SH-SY5Y (cell line): Measurements from ENCODE around the gene NHLRC2.

ENCODE experiments used
- GATA2 ChIP-seq: IDR thresholded peaks from 2 replicates; pipeline ENCODE4 v1.6.1; 2011; ENCODE audit warnings: mild to moderate bottlenecking, low read depth, low read length
- GATA3 ChIP-seq: IDR thresholded peaks from 2 replicates; pipeline ENCODE4 v1.6.1; 2011; ENCODE audit warnings: low read depth, mild to moderate bottlenecking, low read length, moderate library complexity

- TF ChIP-seq GATA3 = no peak
- TF ChIP-seq GATA2 = no peak
Measured at GRCh38 chr10:113937258-113937657, 82.8 kb downstream of the NHLRC2 start.
